ENCODE results near the gene NDUFB1.

The NDUFB1 gene

DNA sequence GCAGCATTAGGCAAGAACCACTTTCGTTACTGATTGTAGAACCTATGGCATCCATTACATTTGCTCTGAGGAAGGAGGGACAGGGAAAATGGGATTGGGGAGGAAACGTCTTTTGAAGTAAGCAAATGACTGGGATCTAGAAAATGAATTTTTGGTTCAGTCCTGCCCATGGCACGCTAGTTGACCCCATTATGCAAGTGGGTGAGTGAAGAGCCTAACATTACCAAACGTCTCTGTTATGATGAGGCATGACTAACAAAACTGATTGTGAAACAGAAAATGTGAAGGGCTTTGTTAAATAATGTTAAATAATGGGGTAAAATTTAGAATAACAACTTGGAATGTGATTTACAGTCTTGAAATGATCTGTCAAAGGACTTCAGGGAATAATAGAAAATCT, 39.1 kb upstream of the NDUFB1 start:
- H3K27me3 ChIP-seq (replicated peaks; ENCODE audit: insufficient read depth, low read length), result no peaks in the 10 kb centered on the region
- H3K27ac ChIP-seq (ENCODE audit: low read length), result no peak overlapping the region
- no peaks in the 10 kb centered on the region for H3F3A ChIP-seq (ENCODE audit: insufficient read depth, low read length)
- H3K9me2 ChIP-seq (replicated peaks; ENCODE audit: insufficient read depth, low read length), result no peaks in the 10 kb centered on the region
- H2AFZ ChIP-seq (ENCODE audit: low read length), result no peak overlapping the region
- H4K20me1 ChIP-seq (ENCODE audit: insufficient read depth, low read length), result no peaks in the 10 kb centered on the region
- no peak overlapping the region for H3K9ac ChIP-seq (ENCODE audit: low read length)
- H3K36me3 ChIP-seq (replicated peaks; ENCODE audit: insufficient read depth, low read length), result no peaks in the 10 kb centered on the region; the same call in 1 of the 2 replicates
- no peak for DNase-seq
- no peak overlapping the region for H3K4me3 ChIP-seq (ENCODE audit: low read length)
- no peaks in the 10 kb centered on the region for H3K79me2 ChIP-seq (ENCODE audit: low read length)
- no peaks in the 10 kb centered on the region for H3K9me3 ChIP-seq (replicated peaks; ENCODE audit: insufficient read depth, low read length)
- TF ChIP-seq EZH2phosphoT487 (IDR thresholded peaks at IDR 0.05; ENCODE audit: low read length) (no peak), EZH2 (optimal IDR thresholded peaks at IDR 0.05; ENCODE audit: low read depth, low read length) (no peak)
- TF ChIP-seq, protein P1, sequence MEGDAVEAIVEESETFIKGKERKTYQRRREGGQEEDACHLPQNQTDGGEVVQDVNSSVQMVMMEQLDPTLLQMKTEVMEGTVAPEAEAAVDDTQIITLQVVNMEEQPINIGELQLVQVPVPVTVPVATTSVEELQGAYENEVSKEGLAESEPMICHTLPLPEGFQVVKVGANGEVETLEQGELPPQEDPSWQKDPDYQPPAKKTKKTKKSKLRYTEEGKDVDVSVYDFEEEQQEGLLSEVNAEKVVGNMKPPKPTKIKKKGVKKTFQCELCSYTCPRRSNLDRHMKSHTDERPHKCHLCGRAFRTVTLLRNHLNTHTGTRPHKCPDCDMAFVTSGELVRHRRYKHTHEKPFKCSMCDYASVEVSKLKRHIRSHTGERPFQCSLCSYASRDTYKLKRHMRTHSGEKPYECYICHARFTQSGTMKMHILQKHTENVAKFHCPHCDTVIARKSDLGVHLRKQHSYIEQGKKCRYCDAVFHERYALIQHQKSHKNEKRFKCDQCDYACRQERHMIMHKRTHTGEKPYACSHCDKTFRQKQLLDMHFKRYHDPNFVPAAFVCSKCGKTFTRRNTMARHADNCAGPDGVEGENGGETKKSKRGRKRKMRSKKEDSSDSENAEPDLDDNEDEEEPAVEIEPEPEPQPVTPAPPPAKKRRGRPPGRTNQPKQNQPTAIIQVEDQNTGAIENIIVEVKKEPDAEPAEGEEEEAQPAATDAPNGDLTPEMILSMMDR (IDR thresholded peaks at IDR 0.05; ENCODE audit: low read length), result no peak
- no peaks in the 10 kb centered on the region for H3K4me1 ChIP-seq (ENCODE audit: low read length)
- no peak overlapping the region for H3K4me2 ChIP-seq (ENCODE audit: low read depth, low read length)

DNA sequence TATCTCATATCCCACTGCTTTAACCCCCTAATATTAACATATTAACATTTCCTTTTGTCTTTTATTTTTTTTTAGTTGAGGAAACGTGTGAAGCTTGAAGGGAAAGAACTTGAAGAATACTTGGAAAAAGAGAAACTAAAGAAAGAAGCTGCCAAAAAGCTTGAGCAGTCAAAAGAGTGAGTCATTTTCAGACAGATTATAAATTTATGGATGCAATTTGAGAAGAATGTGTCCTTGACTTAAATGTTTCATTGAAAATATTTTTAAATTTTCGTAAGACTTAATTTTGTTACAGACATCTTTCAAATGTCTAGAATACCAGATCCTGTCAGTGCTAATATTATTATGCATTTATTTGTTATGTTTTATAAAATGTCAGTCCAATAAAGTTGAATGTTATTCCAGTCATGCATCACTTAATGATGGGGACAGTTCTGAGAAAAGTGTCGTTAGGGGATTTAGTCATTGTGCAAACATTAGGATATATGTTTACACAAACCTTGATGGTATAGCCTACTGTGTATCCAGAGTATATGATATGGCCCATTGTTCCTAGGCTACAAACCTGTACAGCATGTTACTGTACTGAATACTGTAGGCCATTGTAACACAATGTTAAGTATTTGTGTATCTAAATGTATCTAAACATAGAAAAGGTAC, 32.9 kb upstream of the NDUFB1 start:
- Histone ChIP-seq H2AFZ (ENCODE audit: low read length) (no peak overlapping the region), H3K79me2 (ENCODE audit: low read length) (no peaks in the 10 kb centered on the region), H3K9me3 (replicated peaks; ENCODE audit: insufficient read depth, low read length) (no peaks in the 10 kb centered on the region), H3K36me3 (replicated peaks; ENCODE audit: insufficient read depth, low read length) (no peaks in the 10 kb centered on the region), H4K20me1 (ENCODE audit: insufficient read depth, low read length) (no peaks in the 10 kb centered on the region), H3K4me2 (ENCODE audit: low read depth, low read length) (no peak overlapping the region), H3K4me1 (ENCODE audit: low read length) (no peaks in the 10 kb centered on the region), H3K9ac (ENCODE audit: low read length) (no peak overlapping the region), H3K4me3 (ENCODE audit: low read length) (no peak overlapping the region), H3K27me3 (replicated peaks; ENCODE audit: insufficient read depth, low read length) (no peaks in the 10 kb centered on the region), H3K27ac (ENCODE audit: low read length) (no peak overlapping the region), H3K9me2 (replicated peaks; ENCODE audit: insufficient read depth, low read length) (no peaks in the 10 kb centered on the region), H3F3A (ENCODE audit: insufficient read depth, low read length) (no peaks in the 10 kb centered on the region)
- TF ChIP-seq EZH2 (optimal IDR thresholded peaks at IDR 0.05; ENCODE audit: low read depth, low read length) (no peak), EZH2phosphoT487 (IDR thresholded peaks at IDR 0.05; ENCODE audit: low read length) (no peak)
- TF ChIP-seq, protein P1 (IDR thresholded peaks at IDR 0.05; ENCODE audit: low read length), result no peak
- DNase-seq, result no peak

DNA sequence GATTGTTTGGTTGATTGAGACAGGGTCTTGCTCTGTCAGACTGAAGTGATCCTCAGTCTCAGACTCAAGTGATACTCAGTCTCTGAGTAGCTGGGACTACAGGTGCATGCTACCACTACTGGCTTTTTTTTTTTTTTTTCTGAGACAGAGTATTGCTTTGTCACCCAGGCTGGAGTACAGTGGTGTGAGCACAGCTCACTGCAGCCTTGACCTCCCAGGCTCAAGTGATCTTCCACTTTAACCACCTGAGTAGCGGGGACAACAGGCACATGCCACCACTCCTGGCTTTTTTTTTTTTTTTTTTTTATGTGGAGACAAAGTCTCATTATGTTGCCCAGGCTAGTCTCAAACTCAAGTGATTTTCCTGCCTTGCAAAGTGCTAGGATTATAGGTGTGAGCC, 32.1 kb upstream of the NDUFB1 start:
- no peak overlapping the region for H3K4me2 ChIP-seq (ENCODE audit: low read depth, low read length)
- H3K27me3 ChIP-seq (replicated peaks; ENCODE audit: insufficient read depth, low read length), result no peaks in the 10 kb centered on the region
- no peak overlapping the region for H2AFZ ChIP-seq (ENCODE audit: low read length)
- no peaks in the 10 kb centered on the region for H3K4me1 ChIP-seq (ENCODE audit: low read length)
- no peak overlapping the region for H3K4me3 ChIP-seq (ENCODE audit: low read length)
- no peak overlapping the region for H3K9ac ChIP-seq (ENCODE audit: low read length)
- no peaks in the 10 kb centered on the region for H3K9me2 ChIP-seq (replicated peaks; ENCODE audit: insufficient read depth, low read length)
- H3K79me2 ChIP-seq (ENCODE audit: low read length), result no peaks in the 10 kb centered on the region
- H3K27ac ChIP-seq (ENCODE audit: low read length), result no peak overlapping the region
- no peaks in the 10 kb centered on the region for H4K20me1 ChIP-seq (ENCODE audit: insufficient read depth, low read length)
- DNase-seq, result no peak
- no peaks in the 10 kb centered on the region for H3K36me3 ChIP-seq (replicated peaks; ENCODE audit: insufficient read depth, low read length)
- H3K9me3 ChIP-seq (replicated peaks; ENCODE audit: insufficient read depth, low read length), result no peaks in the 10 kb centered on the region
- H3F3A ChIP-seq (ENCODE audit: insufficient read depth, low read length), result no peaks in the 10 kb centered on the region
- no peak for TF ChIP-seq EZH2 (optimal IDR thresholded peaks at IDR 0.05; ENCODE audit: low read depth, low read length)
- no peak for TF ChIP-seq EZH2phosphoT487 (IDR thresholded peaks at IDR 0.05; ENCODE audit: low read length)
- TF ChIP-seq, protein P1 (IDR thresholded peaks at IDR 0.05; ENCODE audit: low read length), result no peak
